IPS-18c (cell line): Measurements from ENCODE around the gene SPATA2.

Experiments
- H3K4me3 ChIP-seq: 2 replicates; pipeline ENCODE4 v1.7.0; 2013; ENCODE audit warnings: low read depth, mild to moderate bottlenecking, low read length, moderate library complexity; ENCODE audit not compliant: insufficient read depth
- H3K9me3 ChIP-seq: one replicate; pipeline ENCODE4 v1.6.1; 2013; ENCODE audit warnings: mild to moderate bottlenecking, low read length, moderate library complexity; ENCODE audit not compliant: control insufficient read depth, insufficient read depth

Gene SPATA2

GRCh38 chr20:49854190-49854875 is 61.0 kb downstream of the SPATA2 start:
- Histone ChIP-seq H3K4me3 (no peak overlapping the region), H3K9me3 (no peaks in the 10 kb centered on the region)

- Histone ChIP-seq H3K4me3 (no peak overlapping the region), H3K9me3 (no peaks in the 10 kb centered on the region)
Observed at GRCh38 chr20:49853640-49854039, 61.7 kb downstream of the SPATA2 start.
